ENCODE data around the gene TRUB2. TPM values are rescaled to one million over a fixed set of nuclear protein-coding genes. Genes with fewer than 3 reads are reported as not detected.

The TRUB2 gene
- total and polyA plus RNA-seq, 2 of the 8 experiments (the other 6 are each of a cell fraction or from before 2014, with no cell fraction given), result 20.7 to 37.8 TPM

DNA sequence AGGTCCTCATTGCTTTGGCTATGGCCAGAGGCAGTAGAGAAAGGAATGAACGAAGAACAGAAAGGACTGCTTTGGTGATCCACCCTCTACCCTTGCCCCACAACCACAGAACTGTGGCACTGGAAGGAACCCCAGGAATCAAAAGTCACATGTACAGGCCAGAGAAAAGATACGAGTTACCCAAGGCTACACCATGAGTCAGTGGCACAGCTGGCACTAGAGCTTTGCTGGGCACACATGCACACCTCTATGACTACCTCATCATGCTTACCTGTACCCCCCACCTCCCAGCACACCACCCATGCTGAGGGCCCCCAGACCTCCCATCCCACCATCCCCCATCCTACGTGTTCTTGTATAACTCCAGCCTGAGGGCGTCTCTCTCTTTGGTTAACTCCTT is 59.6 kb downstream of the TRUB2 start:
- no peak overlapping the region for H3K27ac ChIP-seq (ENCODE audit: low read depth, low read length)
- H3K4ac ChIP-seq (replicated peaks; ENCODE audit: insufficient read length, low read depth, low read length), result no peak overlapping the region
- no peak overlapping the region for H2AK5ac ChIP-seq (ENCODE audit: low read depth, low read length)
- H3K4me3 ChIP-seq (ENCODE audit: extremely low read depth in 1 of 4, insufficient read depth in 2 of 4, low read depth in 3 of 4, low read length in 4 of 4), result no peak overlapping the region
- no peak overlapping the region for H2BK20ac ChIP-seq (ENCODE audit: low read length)
- H3K79me1 ChIP-seq (ENCODE audit: low read depth, low read length), result no peaks in the 10 kb centered on the region
- no peak overlapping the region for H4K91ac ChIP-seq (replicated peaks; ENCODE audit: insufficient read length, low read length)
- no peak overlapping the region for H3K18ac ChIP-seq (ENCODE audit: extremely low read depth, low read length)
- no peak overlapping the region for H3K9ac ChIP-seq (replicated peaks in 1 of 4; ENCODE audit: extremely low read depth in 1 of 4, low read depth in 3 of 4, low read length in 3 of 4)
- WGBS, 2 experiments (ENCODE audit: extremely low coverage in 1 of 2, insufficient coverage in 1 of 2, insufficient read length in 1 of 2, insufficient replicate concordance in 2 of 2, low coverage in 1 of 2, low lambda C conversion rate in 2 of 2, missing lambda C conversion rate in 1 of 2), result 93% methylated on average over 4 of the region's 4 CpGs; no CpG with 5 or more reads in 1 of the 2 experiments
- no peak overlapping the region for H2BK120ac ChIP-seq (replicated peaks; ENCODE audit: low read depth, low read length)
- H3K9me3 ChIP-seq (ENCODE audit: insufficient read depth in 2 of 2, low read depth in 1 of 2, low read length in 1 of 2), result no peaks in the 10 kb centered on the region
- FAIRE-seq (no peak), DNase-seq (ENCODE audit: low read depth in 1 of 2, low spot score in 2 of 2) (no peak)
- H3K36me3 ChIP-seq (ENCODE audit: control insufficient read depth in 2 of 4, insufficient read depth in 4 of 4, low read length in 3 of 4), result peaks cover 9 to 37% (median 19%) of the 10 kb centered on the region in 4 experiments; a peak in 7 of 8 replicates
- no peak overlapping the region for H2AFZ ChIP-seq (ENCODE audit: low read length)
- no peak overlapping the region for H4K5ac ChIP-seq (ENCODE audit: insufficient read length, low read depth, low read length)
- peaks cover 0 to 6% of the 10 kb centered on the region in 2 experiments for H4K20me1 ChIP-seq (replicated peaks in 1 of 2; ENCODE audit: control insufficient read depth in 1 of 2, insufficient read depth in 2 of 2, low read length in 2 of 2)
- no peak overlapping the region for H2BK15ac ChIP-seq (ENCODE audit: low read length)
- peaks cover 0 to 3% (median 0%) of the 10 kb centered on the region in 4 experiments; a peak in 1 of 7 replicates for H3K27me3 ChIP-seq (replicated peaks in 1 of 4; ENCODE audit: control insufficient read depth in 3 of 4, extremely low read depth in 1 of 4, insufficient read depth in 3 of 4, low read length in 3 of 4)
- no peaks in the 10 kb centered on the region for H3K79me2 ChIP-seq (ENCODE audit: control insufficient read depth in 1 of 2, insufficient read depth in 2 of 2, low read length in 2 of 2)
- H3K56ac ChIP-seq (replicated peaks; ENCODE audit: insufficient read length, low read depth, low read length), result no peak overlapping the region
- H4K8ac ChIP-seq (ENCODE audit: extremely low read depth, insufficient read depth, low read length), result no peak overlapping the region
- no peak overlapping the region for H3K23ac ChIP-seq (ENCODE audit: insufficient read length)
- no peak overlapping the region for H2BK5ac ChIP-seq (ENCODE audit: low read depth, low read length)
- ChIA-PET POLR2A (ENCODE audit: partially characterized antibody) (interaction anchor here (0.6 to 1.7 kb wide), 4 partner anchors 11 to 184 kb away, joined by 3 to 4 read pairs (median 3); no protein-coding TSS in a partner anchor), CTCF (ENCODE audit: partially characterized antibody) (interaction anchor here (0.6 to 1.1 kb wide), 6 partner anchors 34 to 126 kb away, joined by 3 to 6 read pairs (median 3); partner anchors contain the start of gene CIZ1)
- no peaks in the 10 kb centered on the region for H3K4me1 ChIP-seq (replicated peaks in 1 of 4; ENCODE audit: control insufficient read depth in 3 of 4, insufficient read depth in 4 of 4, low read length in 3 of 4)
- no peaks in the 10 kb centered on the region for H3K23me2 ChIP-seq (ENCODE audit: low read depth, low read length)
- no peak overlapping the region for H3K14ac ChIP-seq (ENCODE audit: insufficient read length)
- no peak overlapping the region for H3K4me2 ChIP-seq (ENCODE audit: insufficient read depth in 1 of 2, low read depth in 2 of 2, low read length in 2 of 2)
- H2BK12ac ChIP-seq (ENCODE audit: low read depth, low read length), result no peak overlapping the region
- TF ChIP-seq SUZ12 (IDR thresholded peaks at IDR 0.05; ENCODE audit: low read length) (no peak), TEAD4 (IDR thresholded peaks at IDR 0.05; ENCODE audit: low read depth, low read length) (no peak), SP2 (IDR thresholded peaks at IDR 0.05; ENCODE audit: low read length) (no peak), TCF12 (IDR thresholded peaks at IDR 0.05; ENCODE audit: low read depth, low read length) (no peak), BCL11A (IDR thresholded peaks at IDR 0.05; ENCODE audit: low read depth in 2 of 2, low read length in 2 of 2) (no peak), POLR2AphosphoS5 (IDR thresholded peaks at IDR 0.05; ENCODE audit: low read depth, low read length) (no peak), BRCA1 (IDR thresholded peaks at IDR 0.05; ENCODE audit: low read depth, low read length) (no peak), RNF2 (IDR thresholded peaks at IDR 0.05; ENCODE audit: borderline replicate concordance, low read depth, low read length, missing control alignments, poor library complexity, severe bottlenecking) (no peak), HDAC6 (IDR thresholded peaks at IDR 0.05; ENCODE audit: low read depth, low read length) (no peak), KDM4A (IDR thresholded peaks at IDR 0.05; ENCODE audit: low read depth, low read length, severe bottlenecking) (no peak), MAFK (IDR thresholded peaks at IDR 0.05; ENCODE audit: low read depth, low read length) (no peak)
- TF ChIP-seq, protein P1, sequence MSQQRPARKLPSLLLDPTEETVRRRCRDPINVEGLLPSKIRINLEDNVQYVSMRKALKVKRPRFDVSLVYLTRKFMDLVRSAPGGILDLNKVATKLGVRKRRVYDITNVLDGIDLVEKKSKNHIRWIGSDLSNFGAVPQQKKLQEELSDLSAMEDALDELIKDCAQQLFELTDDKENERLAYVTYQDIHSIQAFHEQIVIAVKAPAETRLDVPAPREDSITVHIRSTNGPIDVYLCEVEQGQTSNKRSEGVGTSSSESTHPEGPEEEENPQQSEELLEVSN (IDR thresholded peaks at IDR 0.05), result no peak
